Measurements from ENCODE around the gene CFAP251.
A peak's percentile ranks its signal among the peaks of the same experiment; 100 is the strongest.

CFAP251 gene

GRCh38 chr12:122022393-122023338 is 104.3 kb downstream of the CFAP251 start:
- TF ChIP-seq, protein P1, sequence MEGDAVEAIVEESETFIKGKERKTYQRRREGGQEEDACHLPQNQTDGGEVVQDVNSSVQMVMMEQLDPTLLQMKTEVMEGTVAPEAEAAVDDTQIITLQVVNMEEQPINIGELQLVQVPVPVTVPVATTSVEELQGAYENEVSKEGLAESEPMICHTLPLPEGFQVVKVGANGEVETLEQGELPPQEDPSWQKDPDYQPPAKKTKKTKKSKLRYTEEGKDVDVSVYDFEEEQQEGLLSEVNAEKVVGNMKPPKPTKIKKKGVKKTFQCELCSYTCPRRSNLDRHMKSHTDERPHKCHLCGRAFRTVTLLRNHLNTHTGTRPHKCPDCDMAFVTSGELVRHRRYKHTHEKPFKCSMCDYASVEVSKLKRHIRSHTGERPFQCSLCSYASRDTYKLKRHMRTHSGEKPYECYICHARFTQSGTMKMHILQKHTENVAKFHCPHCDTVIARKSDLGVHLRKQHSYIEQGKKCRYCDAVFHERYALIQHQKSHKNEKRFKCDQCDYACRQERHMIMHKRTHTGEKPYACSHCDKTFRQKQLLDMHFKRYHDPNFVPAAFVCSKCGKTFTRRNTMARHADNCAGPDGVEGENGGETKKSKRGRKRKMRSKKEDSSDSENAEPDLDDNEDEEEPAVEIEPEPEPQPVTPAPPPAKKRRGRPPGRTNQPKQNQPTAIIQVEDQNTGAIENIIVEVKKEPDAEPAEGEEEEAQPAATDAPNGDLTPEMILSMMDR (IDR thresholded peaks at IDR 0.05; ENCODE audit: insufficient read depth, low read length, missing control alignments) = no peak
- ChIA-PET POLR2A (no interaction called here), CTCF (interaction anchor here (0.6 to 2.4 kb wide), 5 partner anchors 9 to 229 kb away, joined by 3 to 10 read pairs (median 3); partner anchors contain the start of genes CFAP251 and RHOF)
- H3K4me3 ChIP-seq (ENCODE audit: low read depth, low read length) = peak overlapping the region; percentile 60
- DNase-seq (ENCODE audit: low read depth, low spot score) = no peak

- peak overlapping the region; percentile 60 for H3K4me3 ChIP-seq (ENCODE audit: low read depth, low read length)
- ChIA-PET POLR2A (no interaction called here), CTCF (interaction anchor here (0.6 to 2.4 kb wide), 9 partner anchors 8 to 107 kb away, joined by 3 to 10 read pairs (median 3); partner anchors contain the start of gene CFAP251)
- no peak for DNase-seq (ENCODE audit: low read depth, low spot score)
- TF ChIP-seq, protein P1 (IDR thresholded peaks at IDR 0.05; ENCODE audit: insufficient read depth, low read length, missing control alignments) = no peak
Measured at GRCh38 chr12:122023339-122024131, 105.1 kb downstream of the CFAP251 start.

DNA sequence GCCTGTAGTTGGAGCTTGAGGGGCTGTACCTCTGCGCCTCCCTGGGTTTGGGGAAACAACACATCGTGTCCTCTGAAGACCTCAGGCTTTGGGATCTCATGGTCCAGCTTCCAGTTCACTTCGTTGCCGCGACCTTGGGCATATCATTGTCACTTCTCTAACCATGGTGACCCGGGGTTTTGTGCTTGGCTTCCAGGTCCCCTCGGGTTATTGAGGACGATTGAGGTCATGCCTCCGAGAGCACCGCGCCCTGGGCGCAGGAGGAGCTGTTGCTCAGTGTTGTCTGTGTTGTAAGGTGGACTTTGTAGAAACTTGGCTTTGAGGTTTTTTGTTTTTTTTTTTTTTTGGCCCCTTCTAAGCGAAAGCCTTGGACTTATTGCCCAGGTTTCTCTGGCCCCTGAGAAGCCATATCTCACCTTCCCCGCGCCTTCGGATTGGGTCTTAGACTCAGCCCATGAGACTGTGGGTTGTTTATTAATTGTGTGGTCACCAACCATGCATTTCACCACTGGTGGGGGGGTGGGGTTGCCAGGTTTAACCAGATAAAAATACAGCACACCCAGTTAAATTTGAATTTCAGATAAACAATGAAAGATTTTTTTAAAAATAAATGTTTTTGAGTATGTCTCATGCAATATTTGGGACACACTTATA is 105.9 kb downstream of the CFAP251 start:
- TF ChIP-seq, protein P1 (IDR thresholded peaks at IDR 0.05; ENCODE audit: insufficient read depth, low read length, missing control alignments) = no peak
- POLR2A ChIA-PET = no interaction called here
- CTCF ChIA-PET = interaction anchor here (0.7 to 2.4 kb wide), 8 partner anchors 8 to 108 kb away, joined by 3 to 10 read pairs (median 3); no protein-coding TSS in a partner anchor
- peak overlapping the region; percentile 60 for H3K4me3 ChIP-seq (ENCODE audit: low read depth, low read length)
- no peak for DNase-seq (ENCODE audit: low read depth, low spot score)

DNA sequence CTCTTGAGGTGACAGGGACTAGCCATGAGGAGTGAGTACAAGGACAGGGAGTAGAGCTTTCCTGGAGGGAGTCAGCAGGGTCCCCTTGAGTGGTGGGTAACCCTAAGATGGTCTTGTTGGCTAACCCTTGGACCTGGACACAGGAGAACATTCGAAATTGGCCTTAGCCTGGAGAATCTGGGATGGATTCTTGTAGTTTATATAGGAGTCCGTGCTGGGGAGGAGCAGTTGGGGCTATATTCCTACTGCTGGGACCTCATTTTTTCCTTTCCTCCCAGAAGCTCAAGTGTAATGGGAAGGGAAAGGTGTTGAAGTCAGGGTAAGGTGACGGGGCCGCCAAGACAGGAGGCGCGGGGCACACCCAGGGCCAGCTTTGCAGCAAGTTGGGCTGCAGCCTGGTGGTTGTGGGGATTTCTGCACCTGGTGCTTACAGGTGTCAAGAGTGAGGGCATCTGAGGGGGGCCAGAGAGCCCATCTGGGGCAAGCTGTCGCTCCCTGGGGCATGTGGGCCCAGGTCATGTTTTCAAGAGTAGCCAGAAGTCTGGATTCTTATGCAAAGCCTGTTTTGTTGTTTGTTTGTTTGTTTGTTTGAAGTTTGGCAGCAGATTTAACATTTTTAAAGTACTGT is 108.4 kb downstream of the CFAP251 start:
- ChIA-PET POLR2A (no interaction called here), CTCF (interaction anchor here (1.2 to 3.3 kb wide), 2 partner anchors 28 to 96 kb away, joined by 3 to 17 read pairs; no protein-coding TSS in a partner anchor)
- no peak overlapping the region for H3K4me3 ChIP-seq (ENCODE audit: low read depth, low read length)
- no peak for DNase-seq (ENCODE audit: low read depth, low spot score)
- TF ChIP-seq, protein P1 (IDR thresholded peaks at IDR 0.05; ENCODE audit: insufficient read depth, low read length, missing control alignments) = no peak

DNA sequence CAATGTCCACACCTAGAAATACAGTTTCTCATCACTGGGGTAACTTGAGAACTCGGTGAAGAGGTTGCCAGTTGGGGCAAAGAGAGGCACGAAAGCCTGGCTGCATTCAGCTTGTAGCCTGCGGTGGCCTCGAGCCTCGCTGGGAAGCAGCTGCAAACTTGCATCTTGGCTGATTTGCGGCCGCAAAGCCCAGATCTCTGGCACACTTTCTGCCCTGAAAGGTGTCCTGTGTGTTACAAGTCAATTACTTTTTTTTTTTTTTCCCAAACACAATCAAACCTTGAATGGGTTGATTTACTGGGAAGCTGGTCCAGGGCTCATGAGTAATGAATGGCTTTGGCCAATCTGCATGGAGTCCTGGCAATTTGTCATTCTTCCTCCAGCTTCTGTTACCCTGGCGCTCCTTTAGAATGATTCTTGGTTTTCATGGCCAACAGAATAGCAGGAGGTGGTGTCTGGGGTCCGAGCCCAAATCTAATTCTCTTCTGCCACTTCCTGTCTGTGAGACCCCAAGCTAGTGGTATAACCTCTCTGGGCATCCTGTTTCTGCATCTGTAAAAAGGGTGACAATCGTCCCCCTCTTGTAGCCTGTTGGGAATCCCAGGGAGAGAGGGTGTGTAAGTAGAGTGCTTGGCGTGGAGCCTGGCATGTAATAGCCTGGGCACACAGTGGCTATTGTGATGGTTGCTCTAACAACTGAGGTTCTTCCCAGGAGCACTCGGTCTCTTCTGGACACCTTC is 109.9 kb downstream of the CFAP251 start:
- POLR2A ChIA-PET = no interaction called here
- CTCF ChIA-PET = interaction anchor here (0.6 to 3.3 kb wide), 7 partner anchors 10 to 234 kb away, joined by 3 to 17 read pairs (median 4); partner anchors contain the start of gene RHOF
- no peak overlapping the region for H3K4me3 ChIP-seq (ENCODE audit: low read depth, low read length)
- TF ChIP-seq, protein P1 (IDR thresholded peaks at IDR 0.05; ENCODE audit: insufficient read depth, low read length, missing control alignments) = no peak
- no peak for DNase-seq (ENCODE audit: low read depth, low spot score)
